22Rv1 (cell line): ENCODE results near the gene KCNQ5.

Experiments
- H3K27ac ChIP-seq: fragments of 450-650 bp; 2 replicates; pipeline ENCODE4 v1.5.1; 2017
- CTCF ChIP-seq: fragments of 450-650 bp; IDR thresholded peaks from 2 replicates; pipeline ENCODE4 v1.5.1; 2017; ENCODE audit warnings: mild to moderate bottlenecking
- ZFX ChIP-seq: fragments of 450-650 bp; IDR thresholded peaks from 2 replicates; pipeline ENCODE4 v1.6.1; 2017; ENCODE audit warnings: antibody characterized with exemption, borderline replicate concordance

Gene KCNQ5

GRCh38 chr6:72811971-72812421 is 190.1 kb downstream of the KCNQ5 start:
- TF ChIP-seq ZFX (no peak), CTCF (no peak)
- no peak overlapping the region for H3K27ac ChIP-seq

- TF ChIP-seq CTCF (no peak), ZFX (no peak)
- H3K27ac ChIP-seq: no peak overlapping the region
Measured at GRCh38 chr6:72813807-72814596, 192.1 kb downstream of the KCNQ5 start.

GRCh38 chr6:72816022-72816421 is 194.2 kb downstream of the KCNQ5 start:
- H3K27ac ChIP-seq: no peak overlapping the region
- TF ChIP-seq CTCF (no peak), ZFX (no peak)

- H3K27ac ChIP-seq: no peak overlapping the region
- TF ChIP-seq CTCF: no peak
Measured at GRCh38 chr6:72817208-72817607, 195.3 kb downstream of the KCNQ5 start.

GRCh38 chr6:72819609-72820008 is 197.7 kb downstream of the KCNQ5 start:
- TF ChIP-seq CTCF: no peak
- TF ChIP-seq ZFX: no peak

GRCh38 chr6:72820153-72820552 is 198.3 kb downstream of the KCNQ5 start:
- no peak for TF ChIP-seq ZFX
- H3K27ac ChIP-seq: no peak overlapping the region

More at GRCh38 chr6:72819609-72820008, 197.7 kb downstream of the KCNQ5 start:
- H3K27ac ChIP-seq: no peak overlapping the region

- TF ChIP-seq CTCF (no peak), ZFX (no peak)
- no peak overlapping the region for H3K27ac ChIP-seq
Measured at GRCh38 chr6:72820906-72821305, 199.0 kb downstream of the KCNQ5 start.
